ENCODE data around the gene DDX28.

DDX28 gene

GRCh38 chr16:68022728-68023537, at the start of gene DDX28, which contains the start of gene DUS2:
TSS of gene DDX28 (minus strand) at chr16:68023232. CDS start at chr16:68023202, 30 bp downstream.
TSS of gene DUS2 (plus strand) at chr16:68023284. CDS start at chr16:68038024, 14,740 bp downstream.
- DNase-seq = peak; percentile 57

GRCh38 chr16:68072038-68072695, 49.1 kb upstream of the DDX28 start:
- DNase-seq = no peak

GRCh38 chr16:68071518-68071901, 48.5 kb upstream of the DDX28 start:
- no peak for DNase-seq

GRCh38 chr16:68070806-68071517, 47.9 kb upstream of the DDX28 start:
- no peak for DNase-seq

GRCh38 chr16:68070249-68070730, 47.3 kb upstream of the DDX28 start:
- DNase-seq = no peak

- no peak for DNase-seq
Observed at GRCh38 chr16:68069511-68070248, 46.6 kb upstream of the DDX28 start.

GRCh38 chr16:68068926-68069325, 45.9 kb upstream of the DDX28 start:
- no peak for DNase-seq

- no peak for DNase-seq
Observed at GRCh38 chr16:68066763-68067162, 43.7 kb upstream of the DDX28 start.

- DNase-seq = no peak
Observed at GRCh38 chr16:68065716-68066305, 42.8 kb upstream of the DDX28 start.

GRCh38 chr16:68064791-68065365, 41.8 kb upstream of the DDX28 start:
- peak; percentile 10 for DNase-seq

GRCh38 chr16:68062910-68063393, 39.9 kb upstream of the DDX28 start:
- no peak for DNase-seq

- no peak for DNase-seq
Observed at GRCh38 chr16:68061396-68061795, 38.4 kb upstream of the DDX28 start.

- DNase-seq = no peak
Observed at GRCh38 chr16:68059804-68060203, 36.8 kb upstream of the DDX28 start.

GRCh38 chr16:68055395-68055794, 32.4 kb upstream of the DDX28 start:
- no peak for DNase-seq

GRCh38 chr16:68049449-68049848, 26.4 kb upstream of the DDX28 start:
- DNase-seq = no peak

GRCh38 chr16:68047987-68048386, 25.0 kb upstream of the DDX28 start:
- DNase-seq = no peak

GRCh38 chr16:68046106-68046505, 23.1 kb upstream of the DDX28 start:
- DNase-seq = no peak

GRCh38 chr16:68041783-68042182, 18.8 kb upstream of the DDX28 start:
- DNase-seq = no peak

GRCh38 chr16:68040506-68041288, 17.7 kb upstream of the DDX28 start:
- peak; percentile 53 for DNase-seq

GRCh38 chr16:68037841-68038597, 15.0 kb upstream of the DDX28 start:
- DNase-seq = no peak
